ENCODE data around the gene PLEKHJ1. TPM values are rescaled to one million over a fixed set of nuclear protein-coding genes. Genes with fewer than 3 reads are reported as not detected.

PLEKHJ1 gene
- total and polyA plus RNA-seq, 2 of the 8 experiments (the other 6 are each of a cell fraction or from before 2014, with no cell fraction given): 135 to 187 TPM

- ChIA-PET POLR2A (ENCODE audit: partially characterized antibody) (no interaction called here), CTCF (ENCODE audit: partially characterized antibody) (interaction anchor here (1.0 kb wide), 1 partner anchor 30 kb away, joined by 3 read pairs; no protein-coding TSS in a partner anchor)
- Histone ChIP-seq H3K23me2 (ENCODE audit: low read depth, low read length) (no peaks in the 10 kb centered on the region), H2AK5ac (ENCODE audit: low read depth, low read length) (no peak overlapping the region), H3K27ac (ENCODE audit: low read depth, low read length) (no peak overlapping the region), H3K9me3 (ENCODE audit: insufficient read depth in 2 of 2, low read depth in 1 of 2, low read length in 1 of 2) (no peaks in the 10 kb centered on the region), H4K5ac (ENCODE audit: insufficient read length, low read depth, low read length) (no peak overlapping the region), H3K4ac (replicated peaks; ENCODE audit: insufficient read length, low read depth, low read length) (no peak overlapping the region), H2BK12ac (ENCODE audit: low read depth, low read length) (no peak overlapping the region), H3K23ac (ENCODE audit: insufficient read length) (no peak overlapping the region), H3K4me1 (replicated peaks in 1 of 4; ENCODE audit: control insufficient read depth in 3 of 4, insufficient read depth in 4 of 4, low read length in 3 of 4) (no peaks in the 10 kb centered on the region), H4K20me1 (replicated peaks in 1 of 2; ENCODE audit: control insufficient read depth in 1 of 2, insufficient read depth in 2 of 2, low read length in 2 of 2) (peaks cover 7 to 37% of the 10 kb centered on the region in 2 experiments), H3K79me2 (ENCODE audit: control insufficient read depth in 1 of 2, insufficient read depth in 2 of 2, low read length in 2 of 2) (peaks cover 0 to 20% of the 10 kb centered on the region in 2 experiments; a peak in 2 of 4 replicates), H4K8ac (ENCODE audit: extremely low read depth, insufficient read depth, low read length) (no peak overlapping the region), H3K9ac (replicated peaks in 1 of 4; ENCODE audit: extremely low read depth in 1 of 4, low read depth in 3 of 4, low read length in 3 of 4) (no peak overlapping the region), H2BK20ac (ENCODE audit: low read length) (no peak overlapping the region), H2AFZ (ENCODE audit: low read length) (no peak overlapping the region), H2BK5ac (ENCODE audit: low read depth, low read length) (no peak overlapping the region), H3K14ac (ENCODE audit: insufficient read length) (no peak overlapping the region), H2BK120ac (replicated peaks; ENCODE audit: low read depth, low read length) (no peak overlapping the region), H3K4me2 (ENCODE audit: insufficient read depth in 1 of 2, low read depth in 2 of 2, low read length in 2 of 2) (no peak overlapping the region), H3K36me3 (ENCODE audit: control insufficient read depth in 2 of 4, insufficient read depth in 4 of 4, low read length in 3 of 4) (peaks cover 4 to 24% (median 13%) of the 10 kb centered on the region in 4 experiments; a peak in 7 of 8 replicates), H3K79me1 (ENCODE audit: low read depth, low read length) (peaks cover 13% of the 10 kb centered on the region; the same call in 1 of the 2 replicates), H3K18ac (ENCODE audit: extremely low read depth, low read length) (no peak overlapping the region), H2BK15ac (ENCODE audit: low read length) (no peak overlapping the region), H4K91ac (replicated peaks; ENCODE audit: insufficient read length, low read length) (no peak overlapping the region), H3K4me3 (ENCODE audit: extremely low read depth in 1 of 4, insufficient read depth in 2 of 4, low read depth in 3 of 4, low read length in 4 of 4) (no peak overlapping the region), H3K56ac (replicated peaks; ENCODE audit: insufficient read length, low read depth, low read length) (no peak overlapping the region), H3K27me3 (replicated peaks in 1 of 4; ENCODE audit: control insufficient read depth in 3 of 4, extremely low read depth in 1 of 4, insufficient read depth in 3 of 4, low read length in 3 of 4) (no peaks in the 10 kb centered on the region)
- WGBS, 2 experiments (ENCODE audit: extremely low coverage in 1 of 2, insufficient coverage in 1 of 2, insufficient read length in 1 of 2, insufficient replicate concordance in 2 of 2, low coverage in 1 of 2, low lambda C conversion rate in 2 of 2, missing lambda C conversion rate in 1 of 2): 95% methylated on average over 18 of the region's 18 CpGs; no CpG with 5 or more reads in 1 of the 2 experiments
- DNase-seq (ENCODE audit: low read depth in 1 of 2, low spot score in 2 of 2) (no peak), FAIRE-seq (no peak)
- no peak for TF ChIP-seq MAFK (IDR thresholded peaks at IDR 0.05; ENCODE audit: low read depth, low read length)
- no peak for TF ChIP-seq BRCA1 (IDR thresholded peaks at IDR 0.05; ENCODE audit: low read depth, low read length)
- TF ChIP-seq TBP (IDR thresholded peaks at IDR 0.05; ENCODE audit: low read depth, low read length): no peak
- no peak for TF ChIP-seq GTF2F1 (IDR thresholded peaks at IDR 0.05; ENCODE audit: borderline replicate concordance, low read depth, low read length)
- TF ChIP-seq CTBP2 (IDR thresholded peaks at IDR 0.05; ENCODE audit: borderline replicate concordance, insufficient read depth, insufficient read length, low read length): no peak
- no peak for TF ChIP-seq TAF7 (optimal IDR thresholded peaks at IDR 0.05; ENCODE audit: borderline replicate concordance, low read depth, low read length)
- no peak for TF ChIP-seq CBX5 (IDR thresholded peaks at IDR 0.05; ENCODE audit: low read depth, low read length)
- no peak for TF ChIP-seq GABPA (IDR thresholded peaks at IDR 0.05; ENCODE audit: borderline replicate concordance, insufficient read depth, low read length)
- TF ChIP-seq YY1 (IDR thresholded peaks at IDR 0.05; ENCODE audit: low read depth, low read length): no peak
- no peak for TF ChIP-seq SIN3A (conservative IDR thresholded peaks at IDR 0.05 in 1 of 2, IDR thresholded peaks at IDR 0.05 in 1 of 2; ENCODE audit: low read depth in 1 of 2, low read length in 2 of 2)
- no peak for TF ChIP-seq TCF12 (IDR thresholded peaks at IDR 0.05; ENCODE audit: low read depth, low read length)
- TF ChIP-seq SP4 (IDR thresholded peaks at IDR 0.05; ENCODE audit: low read length): no peak
- no peak for TF ChIP-seq ZNF274 (IDR thresholded peaks at IDR 0.05; ENCODE audit: borderline replicate concordance, extremely low read depth, low read length)
- TF ChIP-seq BACH1 (IDR thresholded peaks at IDR 0.05; ENCODE audit: low read length): no peak
- no peak for TF ChIP-seq MAX (IDR thresholded peaks at IDR 0.05)
These were observed 42.3 kb downstream of the PLEKHJ1 start for GRCh38 chr19:2193807-2194206.
